ENCODE data around the gene FADS1.

- TF ChIP-seq CTCF (IDR thresholded peaks at IDR 0.05) = no peak
- no peak for TF ChIP-seq OVOL2 (CRISPR knock-in tag; IDR thresholded peaks at IDR 0.05; ENCODE audit: borderline replicate concordance)
- TF ChIP-seq NFE2L1 (CRISPR knock-in tag; IDR thresholded peaks at IDR 0.05) = no peak
- no peak for TF ChIP-seq ATF2 (CRISPR knock-in tag; IDR thresholded peaks at IDR 0.05; ENCODE audit: borderline replicate concordance, low read depth)
- no peak for TF ChIP-seq JUN (CRISPR knock-in tag; IDR thresholded peaks at IDR 0.05)
- no peak for TF ChIP-seq RORB (CRISPR knock-in tag; IDR thresholded peaks at IDR 0.05)
- TF ChIP-seq ARID4B (CRISPR knock-in tag; IDR thresholded peaks at IDR 0.05; ENCODE audit: borderline replicate concordance) = no peak
Observed at GRCh38 chr11:61769946-61770683, 46.7 kb downstream of the FADS1 start.
